ENCODE results near the gene ITIH4. TPM values are rescaled to one million over a fixed set of nuclear protein-coding genes. Genes with fewer than 3 reads are reported as not detected.
"Not testable (repeated sequence)": the region's sequence is repeated elsewhere in the genome, so short reads cannot be mapped to it uniquely, and the experiment has no call there.

ITIH4 gene
- total RNA-seq, 1 donor from 2014 or later = 3.6 TPM

DNA sequence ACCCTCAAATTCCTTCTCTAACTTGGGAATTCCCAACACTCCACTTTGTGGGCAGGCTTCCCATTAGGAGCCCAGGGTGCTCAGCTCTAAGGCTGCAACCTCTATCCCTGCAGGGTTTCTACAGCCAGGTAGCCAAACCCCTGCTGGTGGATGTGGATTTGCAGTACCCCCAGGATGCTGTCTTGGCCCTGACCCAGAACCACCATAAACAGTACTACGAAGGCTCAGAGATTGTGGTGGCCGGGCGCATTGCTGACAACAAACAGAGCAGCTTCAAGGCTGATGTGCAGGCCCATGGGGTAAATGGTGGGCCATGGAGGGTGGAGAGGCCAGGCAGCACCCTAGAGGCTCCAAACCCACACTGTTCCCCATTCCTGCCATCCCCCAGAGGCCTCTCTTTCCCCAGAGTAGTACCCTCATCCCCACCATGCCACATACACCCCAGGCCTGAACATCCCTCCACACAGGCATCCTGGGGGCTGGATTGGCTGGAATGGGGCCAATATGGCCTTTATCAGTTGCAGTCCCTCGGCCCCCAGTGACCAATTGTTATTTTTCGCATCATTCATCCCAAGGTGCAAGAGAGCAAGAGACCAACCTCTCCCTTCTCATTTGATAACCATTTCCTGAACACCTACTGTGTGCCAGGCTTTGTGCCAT, 45.4 kb downstream of the ITIH4 start:
- no peak for DNase-seq
- Mint-ChIP-seq H3K9me3 (no peaks in the 10 kb centered on the region), H3K4me1 (peaks cover 3% of the 10 kb centered on the region), H3K36me3 (ENCODE audit: low read depth) (no peaks in the 10 kb centered on the region), H3K27me3 (peaks cover 17% of the 10 kb centered on the region), H3K27ac (no peak overlapping the region), H3K4me3 (no peak overlapping the region)
- intact Hi-C loops (cut with micrococcal nuclease) = no loop called here

GRCh38 chr3:52784021-52784621, 46.4 kb downstream of the ITIH4 start:
- no peak for DNase-seq

GRCh38 chr3:52783211-52783555, 47.3 kb downstream of the ITIH4 start:
- no peaks in the 10 kb centered on the region for H3K36me3 Mint-ChIP-seq (ENCODE audit: low read depth)
- no peaks in the 10 kb centered on the region for H3K9me3 Mint-ChIP-seq
- H3K27me3 Mint-ChIP-seq = peaks cover 19% of the 10 kb centered on the region
- no peak overlapping the region for H3K4me3 Mint-ChIP-seq
- DNase-seq = no peak
- intact Hi-C loops (cut with micrococcal nuclease) = no loop called here
- H3K4me1 Mint-ChIP-seq = peaks cover 4% of the 10 kb centered on the region
- H3K27ac Mint-ChIP-seq = no peak overlapping the region

More at GRCh38 chr3:52784021-52784621, 46.4 kb downstream of the ITIH4 start:
- Mint-ChIP-seq H3K27ac (no peak overlapping the region), H3K4me1 (peaks cover 3% of the 10 kb centered on the region), H3K36me3 (ENCODE audit: low read depth) (no peaks in the 10 kb centered on the region), H3K9me3 (no peaks in the 10 kb centered on the region), H3K4me3 (no peak overlapping the region), H3K27me3 (peaks cover 19% of the 10 kb centered on the region)
- intact Hi-C loops (cut with micrococcal nuclease) = no loop called here

- Mint-ChIP-seq H3K27ac (no peak overlapping the region), H3K4me1 (peaks cover 6% of the 10 kb centered on the region), H3K36me3 (ENCODE audit: low read depth) (no peaks in the 10 kb centered on the region), H3K9me3 (no peaks in the 10 kb centered on the region), H3K4me3 (no peak overlapping the region), H3K27me3 (peaks cover 19% of the 10 kb centered on the region)
- DNase-seq = no peak
- intact Hi-C loops (cut with micrococcal nuclease) = no loop called here
Observed at GRCh38 chr3:52782412-52783210, 47.9 kb downstream of the ITIH4 start.

GRCh38 chr3:52781741-52782140, 48.7 kb downstream of the ITIH4 start:
- Mint-ChIP-seq H3K4me1 (peaks cover 6% of the 10 kb centered on the region), H3K27ac (no peak overlapping the region), H3K9me3 (no peaks in the 10 kb centered on the region), H3K27me3 (peaks cover 19% of the 10 kb centered on the region), H3K36me3 (ENCODE audit: low read depth) (no peaks in the 10 kb centered on the region), H3K4me3 (no peak overlapping the region)
- DNase-seq = no peak
- intact Hi-C loops (cut with micrococcal nuclease) = no loop called here

DNA sequence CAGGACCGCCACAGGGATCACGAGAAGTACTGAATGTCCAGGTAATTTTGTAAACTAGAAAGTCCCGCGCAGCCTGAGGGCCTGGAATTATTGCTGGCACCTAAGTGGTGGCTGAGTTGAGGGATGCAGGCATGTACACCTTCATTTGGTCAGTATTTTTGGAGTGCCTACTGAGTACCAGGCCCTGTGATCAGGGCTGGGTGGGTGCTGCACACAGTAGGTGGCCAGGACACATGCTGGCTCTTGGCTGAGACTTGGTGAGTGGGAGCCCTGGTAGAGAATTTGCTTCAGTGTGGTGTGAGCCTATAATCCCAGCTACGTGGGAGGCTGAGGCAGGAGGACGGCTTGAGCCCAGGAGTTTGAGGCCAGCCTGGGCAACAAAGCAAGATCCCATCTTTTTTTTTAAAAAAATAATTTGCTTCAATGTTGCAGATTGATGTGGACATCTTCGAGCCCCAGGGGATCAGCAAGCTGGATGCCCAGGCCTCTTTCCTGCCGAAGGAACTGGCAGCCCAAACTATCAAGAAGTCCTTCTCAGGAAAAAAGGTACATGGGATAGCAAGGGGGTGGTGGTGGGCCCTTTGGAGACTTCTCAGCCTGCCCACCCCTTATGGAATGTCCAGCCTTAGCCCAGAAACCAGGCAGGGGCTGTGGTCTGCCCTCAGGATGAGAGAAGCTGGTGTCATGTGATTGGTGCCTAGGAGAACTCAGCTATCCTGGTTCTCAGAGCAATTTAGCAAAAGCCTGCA, 50.5 kb downstream of the ITIH4 start:
- peaks cover 19% of the 10 kb centered on the region for H3K27me3 Mint-ChIP-seq
- H3K4me3 Mint-ChIP-seq = no peak overlapping the region
- no peaks in the 10 kb centered on the region for H3K9me3 Mint-ChIP-seq
- peaks cover 6% of the 10 kb centered on the region for H3K4me1 Mint-ChIP-seq
- no peaks in the 10 kb centered on the region for H3K36me3 Mint-ChIP-seq (ENCODE audit: low read depth)
- H3K27ac Mint-ChIP-seq = no peak overlapping the region
- intact Hi-C loops (cut with micrococcal nuclease) = no loop called here
- no peak for DNase-seq

GRCh38 chr3:52779011-52779836, 51.2 kb downstream of the ITIH4 start:
- no peaks in the 10 kb centered on the region for H3K36me3 Mint-ChIP-seq (ENCODE audit: low read depth)
- H3K27ac Mint-ChIP-seq = no peak overlapping the region
- H3K4me1 Mint-ChIP-seq = peaks cover 6% of the 10 kb centered on the region
- H3K9me3 Mint-ChIP-seq = no peaks in the 10 kb centered on the region
- no peak overlapping the region for H3K4me3 Mint-ChIP-seq
- DNase-seq = no peak
- intact Hi-C loops (cut with micrococcal nuclease) = no loop called here
- H3K27me3 Mint-ChIP-seq = peaks cover 19% of the 10 kb centered on the region

- Mint-ChIP-seq H3K36me3 (ENCODE audit: low read depth) (no peaks in the 10 kb centered on the region), H3K9me3 (no peaks in the 10 kb centered on the region), H3K27ac (no peak overlapping the region), H3K27me3 (peaks cover 14% of the 10 kb centered on the region), H3K4me3 (no peak overlapping the region), H3K4me1 (peaks cover 6% of the 10 kb centered on the region)
- no peak for DNase-seq
- intact Hi-C loops (cut with micrococcal nuclease) = no loop called here
Observed at GRCh38 chr3:52777959-52778805, 52.3 kb downstream of the ITIH4 start.

GRCh38 chr3:52777127-52777958, 53.1 kb downstream of the ITIH4 start, which contains the start of gene ITIH1:
Gene ITIH1, plus strand, starts transcription at chr3:52777599. Its CDS starts 17 bp downstream, at chr3:52777616.
- intact Hi-C loops (cut with micrococcal nuclease) = no loop called here
- Mint-ChIP-seq H3K27me3 (peaks cover 12% of the 10 kb centered on the region), H3K9me3 (no peaks in the 10 kb centered on the region), H3K36me3 (ENCODE audit: low read depth) (no peaks in the 10 kb centered on the region), H3K27ac (no peak within 1 kb of the TSS), H3K4me3 (no peak within 1 kb of the TSS), H3K4me1 (peaks cover 6% of the 10 kb centered on the region)
- no peak for DNase-seq

GRCh38 chr3:52776486-52776885, 54.0 kb downstream of the ITIH4 start:
- intact Hi-C loops (cut with micrococcal nuclease) = not testable (repeated sequence)

DNA sequence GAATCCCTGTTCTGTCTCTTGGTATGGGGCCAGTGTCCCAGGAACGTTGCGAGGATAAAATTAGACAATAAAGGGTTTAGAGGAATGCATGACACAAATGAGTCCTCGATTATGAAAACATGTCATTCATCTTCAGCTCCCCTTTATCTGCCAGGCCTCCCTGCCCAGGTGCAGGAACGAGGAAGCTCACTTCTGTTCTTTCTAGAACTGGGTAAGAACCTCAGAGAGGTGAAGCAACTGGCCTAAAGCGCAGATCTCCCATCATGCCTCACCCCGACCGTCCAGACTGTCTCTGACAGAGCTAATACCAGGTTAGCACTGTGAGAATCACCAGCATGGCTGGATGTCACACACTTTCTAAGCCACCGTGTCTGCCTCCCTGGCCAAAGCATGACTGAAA, 54.6 kb downstream of the ITIH4 start:
- H3K9me3 Mint-ChIP-seq = no peaks in the 10 kb centered on the region
- no peak overlapping the region for H3K27ac Mint-ChIP-seq
- H3K36me3 Mint-ChIP-seq (ENCODE audit: low read depth) = no peaks in the 10 kb centered on the region
- H3K4me3 Mint-ChIP-seq = no peak overlapping the region
- H3K27me3 Mint-ChIP-seq = peaks cover 1% of the 10 kb centered on the region
- no peak for DNase-seq
- H3K4me1 Mint-ChIP-seq = peaks cover 13% of the 10 kb centered on the region
- intact Hi-C loops (cut with micrococcal nuclease) = no loop called here

More at GRCh38 chr3:52776486-52776885, 54.0 kb downstream of the ITIH4 start:
- H3K4me1 Mint-ChIP-seq; H3K9me3 Mint-ChIP-seq; H3K27ac Mint-ChIP-seq; DNase-seq; H3K36me3 Mint-ChIP-seq (ENCODE audit: low read depth); H3K27me3 Mint-ChIP-seq; H3K4me3 Mint-ChIP-seq: not testable (repeated sequence)
